Progenitor cell of endocrine pancreas (in vitro differentiated cells): ENCODE results near the gene DUSP12. TPM values are rescaled to one million over a fixed set of nuclear protein-coding genes. Genes with fewer than 3 reads are reported as not detected.
A peak's percentile ranks its signal among the peaks of the same experiment; 100 is the strongest.

ENCODE experiments used
- DNase-seq: peaks from one replicate; pipeline ENCODE4 v3.0.0; 2021; ENCODE audit warnings: low spot score; ENCODE audit not compliant: unreplicated experiment
- H3K27ac Mint-ChIP-seq: 2 replicates; pipeline ENCODE4 v1.8.0; 2021; ENCODE audit warnings: mild to moderate bottlenecking, moderate library complexity, mixed read lengths
- H3K27me3 Mint-ChIP-seq: 2 replicates; pipeline ENCODE4 v1.8.0; 2021; ENCODE audit warnings: mixed read lengths
- H3K36me3 Mint-ChIP-seq: 2 replicates; pipeline ENCODE4 v1.8.0; 2022; ENCODE audit warnings: mixed read lengths; ENCODE audit not compliant: insufficient read depth
- H3K4me1 Mint-ChIP-seq: 2 replicates; pipeline ENCODE4 v1.8.0; 2021; ENCODE audit warnings: low read depth, mixed read lengths
- H3K4me3 Mint-ChIP-seq: 2 replicates; pipeline ENCODE4 v1.8.0; 2021; ENCODE audit warnings: low read depth, mild to moderate bottlenecking, moderate library complexity, mixed read lengths
- H3K9me3 Mint-ChIP-seq: 2 replicates; pipeline ENCODE4 v1.8.0; 2021; ENCODE audit warnings: low read depth, mixed read lengths
- CTCF ChIP-seq: fragments of 200-600 bp; sonication (generic); IDR thresholded peaks from one replicate; pipeline ENCODE4 v1.5.0; 2021; ENCODE audit warnings: antibody characterized with exemption, mild to moderate bottlenecking; ENCODE audit not compliant: unreplicated experiment
- total RNA-seq: library from RNA; stranded (reverse); gene quantifications from 2 replicates; pipeline ENCODE4 v1.2.1, GENCODE V29; 2021

DUSP12 gene
- total RNA-seq, 1 donor from 2014 or later = 31.0 TPM

- no peak for TF ChIP-seq CTCF
- DNase-seq = no peak
- H3K27ac Mint-ChIP-seq = no peak overlapping the region
- H3K4me1 Mint-ChIP-seq = peaks cover 11% of the 10 kb centered on the region
- H3K27me3 Mint-ChIP-seq = peaks cover 27% of the 10 kb centered on the region
- H3K4me3 Mint-ChIP-seq = no peak overlapping the region
- H3K36me3 Mint-ChIP-seq = no peaks in the 10 kb centered on the region
- H3K9me3 Mint-ChIP-seq = no peaks in the 10 kb centered on the region
These were observed 13.7 kb upstream of the DUSP12 start for GRCh38 chr1:161735837-161736236.

- H3K27ac Mint-ChIP-seq = no peak overlapping the region
These were observed 13.1 kb upstream of the DUSP12 start for GRCh38 chr1:161736335-161736969.

GRCh38 chr1:161737625-161738024 lies 12.0 kb upstream of the DUSP12 start:
- H3K27ac Mint-ChIP-seq = no peak overlapping the region

More at GRCh38 chr1:161736335-161736969, 13.1 kb upstream of the DUSP12 start:
- DNase-seq = no peak
- H3K9me3 Mint-ChIP-seq = no peaks in the 10 kb centered on the region
- H3K4me3 Mint-ChIP-seq = no peak overlapping the region
- H3K27me3 Mint-ChIP-seq = peaks cover 23% of the 10 kb centered on the region
- H3K4me1 Mint-ChIP-seq = peaks cover 4% of the 10 kb centered on the region
- no peak for TF ChIP-seq CTCF
- no peaks in the 10 kb centered on the region for H3K36me3 Mint-ChIP-seq

GRCh38 chr1:161738627-161739287 lies 10.8 kb upstream of the DUSP12 start:
- Mint-ChIP-seq H3K4me1 (no peaks in the 10 kb centered on the region), H3K27me3 (peaks cover 13% of the 10 kb centered on the region), H3K27ac (no peak overlapping the region), H3K36me3 (no peaks in the 10 kb centered on the region), H3K9me3 (no peaks in the 10 kb centered on the region), H3K4me3 (no peak overlapping the region)
- no peak for DNase-seq
- peak; percentile 57 for TF ChIP-seq CTCF

More at GRCh38 chr1:161737625-161738024, 12.0 kb upstream of the DUSP12 start:
- H3K36me3 Mint-ChIP-seq = no peaks in the 10 kb centered on the region
- H3K4me3 Mint-ChIP-seq = no peak overlapping the region
- peaks cover 15% of the 10 kb centered on the region for H3K27me3 Mint-ChIP-seq
- no peaks in the 10 kb centered on the region for H3K9me3 Mint-ChIP-seq
- DNase-seq = no peak
- no peak for TF ChIP-seq CTCF
- H3K4me1 Mint-ChIP-seq = no peaks in the 10 kb centered on the region

GRCh38 chr1:161739865-161740566 lies 9.6 kb upstream of the DUSP12 start:
- TF ChIP-seq CTCF = no peak
- Mint-ChIP-seq H3K4me3 (no peak overlapping the region), H3K27me3 (peaks cover 15% of the 10 kb centered on the region), H3K27ac (no peak overlapping the region), H3K9me3 (no peaks in the 10 kb centered on the region), H3K36me3 (no peaks in the 10 kb centered on the region), H3K4me1 (peaks cover 1% of the 10 kb centered on the region)
- DNase-seq = no peak
